Duodenal mucosa (tissue), 2 donors: ENCODE data around the gene TFF3.

Experiments used
- H3K27ac ChIP-seq: one replicate; pipeline ENCODE4 v1.7.0; 2013; ENCODE audit warnings: low read depth, low read length
- H3K27me3 ChIP-seq, 2 donors: one replicate each; pipeline ENCODE4 v1.7.0; 2013; ENCODE audit warnings: low read length in 2 of 2, control low read depth in 1 of 2; ENCODE audit not compliant: insufficient read depth in 2 of 2, control insufficient read depth in 1 of 2
- H3K36me3 ChIP-seq, 2 donors: one replicate each; pipeline ENCODE4 v1.7.0; 2013; ENCODE audit warnings: low read length in 2 of 2, control low read depth in 1 of 2; ENCODE audit not compliant: insufficient read depth in 2 of 2, control insufficient read depth in 1 of 2
- H3K4me1 ChIP-seq, 2 donors: one replicate each; pipeline ENCODE4 v1.7.0; 2013; ENCODE audit warnings: low read length in 2 of 2, control low read depth in 1 of 2; ENCODE audit not compliant: insufficient read depth in 2 of 2, control insufficient read depth in 1 of 2
- H3K4me3 ChIP-seq, 2 donors: one replicate each; pipeline ENCODE4 v1.7.0; 2013; ENCODE audit warnings: low read length in 2 of 2, low read depth in 1 of 2
- H3K9ac ChIP-seq, 2 donors: one replicate each; pipeline ENCODE4 v1.7.0; 2013; ENCODE audit warnings: low read length in 2 of 2, low read depth in 1 of 2
- H3K9me3 ChIP-seq, 2 donors: one replicate each; pipeline ENCODE4 v1.7.0; 2013; ENCODE audit warnings: low read length in 2 of 2, control low read depth in 1 of 2; ENCODE audit not compliant: control insufficient read depth in 1 of 2

Gene TFF3

GRCh38 chr21:42347601-42348327, 32.6 kb upstream of the TFF3 start:
- H3K9me3 ChIP-seq: no peaks in the 10 kb centered on the region
- no peaks in the 10 kb centered on the region for H3K4me1 ChIP-seq
- no peak overlapping the region for H3K27ac ChIP-seq
- H3K4me3 ChIP-seq: no peak overlapping the region
- H3K36me3 ChIP-seq: no peaks in the 10 kb centered on the region
- no peak overlapping the region for H3K9ac ChIP-seq
- H3K27me3 ChIP-seq: no peaks in the 10 kb centered on the region

GRCh38 chr21:42346866-42347600, 31.8 kb upstream of the TFF3 start:
- H3K27me3 ChIP-seq: no peaks in the 10 kb centered on the region
- no peak overlapping the region for H3K9ac ChIP-seq
- H3K9me3 ChIP-seq: no peaks in the 10 kb centered on the region
- H3K4me3 ChIP-seq: no peak overlapping the region
- no peaks in the 10 kb centered on the region for H3K4me1 ChIP-seq
- no peaks in the 10 kb centered on the region for H3K36me3 ChIP-seq
- no peak overlapping the region for H3K27ac ChIP-seq

GRCh38 chr21:42346441-42346840, 31.2 kb upstream of the TFF3 start:
- Histone ChIP-seq H3K36me3 (no peaks in the 10 kb centered on the region), H3K4me1 (no peaks in the 10 kb centered on the region), H3K9me3 (no peaks in the 10 kb centered on the region), H3K9ac (no peak overlapping the region), H3K27me3 (no peaks in the 10 kb centered on the region), H3K27ac (no peak overlapping the region), H3K4me3 (no peak overlapping the region)

GRCh38 chr21:42344631-42345030, 29.4 kb upstream of the TFF3 start:
- Histone ChIP-seq H3K4me1 (no peaks in the 10 kb centered on the region), H3K9ac (no peak overlapping the region), H3K4me3 (no peak overlapping the region), H3K27me3 (no peaks in the 10 kb centered on the region), H3K36me3 (no peaks in the 10 kb centered on the region), H3K9me3 (no peaks in the 10 kb centered on the region), H3K27ac (no peak overlapping the region)

- Histone ChIP-seq H3K4me3 (no peak overlapping the region), H3K9me3 (no peaks in the 10 kb centered on the region), H3K9ac (no peak overlapping the region), H3K4me1 (no peaks in the 10 kb centered on the region), H3K27ac (no peak overlapping the region), H3K36me3 (no peaks in the 10 kb centered on the region), H3K27me3 (no peaks in the 10 kb centered on the region)
These were observed 28.8 kb upstream of the TFF3 start for GRCh38 chr21:42343963-42344510.

- no peaks in the 10 kb centered on the region for H3K36me3 ChIP-seq
- peaks cover 0 to under 1% of the 10 kb centered on the region in 2 donors for H3K4me1 ChIP-seq
- H3K9me3 ChIP-seq: no peaks in the 10 kb centered on the region
- H3K27ac ChIP-seq: no peak overlapping the region
- no peaks in the 10 kb centered on the region for H3K27me3 ChIP-seq
- H3K4me3 ChIP-seq: no peak overlapping the region
- H3K9ac ChIP-seq: no peak overlapping the region
These were observed 28.3 kb upstream of the TFF3 start for GRCh38 chr21:42343556-42343955.

GRCh38 chr21:42343101-42343500, 27.9 kb upstream of the TFF3 start:
- Histone ChIP-seq H3K27ac (no peak overlapping the region), H3K27me3 (no peaks in the 10 kb centered on the region), H3K4me3 (no peak overlapping the region), H3K4me1 (peaks cover 2 to 5% of the 10 kb centered on the region in 2 donors), H3K36me3 (no peaks in the 10 kb centered on the region), H3K9ac (no peak overlapping the region), H3K9me3 (no peaks in the 10 kb centered on the region)

GRCh38 chr21:42341776-42342542, 26.8 kb upstream of the TFF3 start:
- Histone ChIP-seq H3K27me3 (no peaks in the 10 kb centered on the region), H3K9me3 (no peaks in the 10 kb centered on the region), H3K27ac (no peak overlapping the region), H3K4me1 (peaks cover 7 to 11% of the 10 kb centered on the region in 2 donors), H3K9ac (no peak overlapping the region), H3K36me3 (no peaks in the 10 kb centered on the region), H3K4me3 (no peak overlapping the region)

- no peaks in the 10 kb centered on the region for H3K36me3 ChIP-seq
- H3K9ac ChIP-seq: no peak overlapping the region
- peaks cover 7 to 11% of the 10 kb centered on the region in 2 donors for H3K4me1 ChIP-seq
- no peak overlapping the region for H3K4me3 ChIP-seq
- H3K27ac ChIP-seq: no peak overlapping the region
- no peaks in the 10 kb centered on the region for H3K27me3 ChIP-seq
- no peaks in the 10 kb centered on the region for H3K9me3 ChIP-seq
These were observed 25.2 kb upstream of the TFF3 start for GRCh38 chr21:42340187-42341050.
